HepG2 (cell line): ENCODE data around the gene ZNF79. TPM values are rescaled to one million over a fixed set of nuclear protein-coding genes. Genes with fewer than 3 reads are reported as not detected.

Source experiments
- GLMP ChIP-seq: sonication (generic); formaldehyde crosslinking; IDR thresholded peaks from 2 replicates; pipeline ENCODE4 v1.9.0; 2021; ENCODE audit warnings: missing genetic modification reagents, mild to moderate bottlenecking, borderline replicate concordance
- KAT8 ChIP-seq: IDR thresholded peaks from 2 replicates; pipeline ENCODE4 v1.6.1; 2016; ENCODE audit warnings: missing genetic modification reagents, missing compliant biosample characterization
- MYC ChIP-seq: sonication (generic); formaldehyde crosslinking; IDR thresholded peaks from 2 replicates; pipeline ENCODE4 v1.9.0; 2021; ENCODE audit warnings: missing genetic modification reagents, borderline replicate concordance
- RBFOX2 ChIP-seq: fragments of 200-400 bp; formaldehyde crosslinking; IDR thresholded peaks from 2 replicates; pipeline ENCODE4 v1.6.1; 2017; ENCODE audit warnings: low read depth, mild to moderate bottlenecking, low read length
- REXO4 ChIP-seq: sonication (generic); formaldehyde crosslinking; IDR thresholded peaks from 2 replicates; pipeline ENCODE4 v1.8.0; 2022; ENCODE audit warnings: missing genetic modification reagents, mild to moderate bottlenecking, borderline replicate concordance
- SMAD3 ChIP-seq: sonication (generic); formaldehyde crosslinking; IDR thresholded peaks from 2 replicates; pipeline ENCODE4 v1.4.0; 2020; ENCODE audit warnings: missing genetic modification reagents
- WIZ ChIP-seq: sonication (generic); formaldehyde crosslinking; IDR thresholded peaks from 2 replicates; pipeline ENCODE4 v1.5.1; 2020; ENCODE audit warnings: mild to moderate bottlenecking, missing genetic modification reagents
- ZMYM4 ChIP-seq: sonication (generic); formaldehyde crosslinking; IDR thresholded peaks from 2 replicates; pipeline ENCODE4 v1.8.1; 2023; ENCODE audit warnings: mild to moderate bottlenecking, missing genetic modification reagents
- ZNF205 ChIP-seq: IDR thresholded peaks from 2 replicates; pipeline ENCODE4 v1.6.1; 2018; ENCODE audit warnings: missing biosample characterization, missing genetic modification reagents
- ZNF235 ChIP-seq: sonication (generic); formaldehyde crosslinking; IDR thresholded peaks from 2 replicates; pipeline ENCODE4 v1.8.1; 2023; ENCODE audit warnings: mild to moderate bottlenecking, missing genetic modification reagents, borderline replicate concordance
- ZNF383 ChIP-seq: sonication (generic); formaldehyde crosslinking; IDR thresholded peaks from 2 replicates; pipeline ENCODE4 v1.4.0; 2020; ENCODE audit warnings: missing genetic modification reagents, mild to moderate bottlenecking, borderline replicate concordance
- ZNF512B ChIP-seq: sonication (generic); formaldehyde crosslinking; IDR thresholded peaks from 2 replicates; pipeline ENCODE4 v1.5.1; 2020; ENCODE audit warnings: missing genetic modification reagents, mild to moderate bottlenecking, borderline replicate concordance
- ZNF530 ChIP-seq: sonication (generic); formaldehyde crosslinking; IDR thresholded peaks from 2 replicates; pipeline ENCODE4 v1.5.0; 2020; ENCODE audit warnings: low read depth, mild to moderate bottlenecking, missing genetic modification reagents
- ZNF569 ChIP-seq: sonication (generic); formaldehyde crosslinking; IDR thresholded peaks from 2 replicates; pipeline ENCODE4 v1.5.0; 2020; ENCODE audit warnings: mild to moderate bottlenecking, missing genetic modification reagents, moderate library complexity, borderline replicate concordance
- ZNF574 ChIP-seq: sonication (generic); formaldehyde crosslinking; IDR thresholded peaks from 2 replicates; pipeline ENCODE4 v1.4.0; 2020; ENCODE audit warnings: missing genetic modification reagents
- ZNF614 ChIP-seq: IDR thresholded peaks from 2 replicates; pipeline ENCODE4 v1.6.1; 2018; ENCODE audit warnings: missing biosample characterization, missing genetic modification reagents, inconsistent platforms, borderline replicate concordance
- ZNF761 ChIP-seq: sonication (generic); formaldehyde crosslinking; conservative IDR thresholded peaks from 2 replicates; pipeline ENCODE4 v1.4.0; 2020; ENCODE audit warnings: mild to moderate bottlenecking, missing genetic modification reagents
- ZNF816 ChIP-seq: sonication (generic); formaldehyde crosslinking; IDR thresholded peaks from 2 replicates; pipeline ENCODE4 v1.8.0; 2022; ENCODE audit warnings: missing genetic modification reagents, mild to moderate bottlenecking, borderline replicate concordance
- polyA plus RNA-seq, 8 experiments: library from polyadenylated mRNA; depleted of rRNA in 3 of 8; stranded (reverse) in 7 of 8; unstranded in 1 of 8; fragments of >200 nt; fragmentation: Illumina TruSeq in 4 of 8; extraction: Trizol in 4 of 8; gene quantifications; 2 replicates each; pipeline versions ENCODE4 v1.2.1 to v1.2.3, GENCODE V29; 2011 to 2016; ENCODE audit warnings: low read depth in 4 of 8, missing spikeins in 1 of 8, mixed read lengths in 1 of 8; ENCODE audit not compliant: insufficient read depth in 1 of 8
- total RNA-seq, 5 experiments: library from RNA; depleted of rRNA; stranded (reverse); fragments of >200 nt; fragmentation: Illumina TruSeq; extraction: Trizol; gene quantifications; 2 replicates each; pipeline ENCODE4 v1.2.3, GENCODE V29; 2016; ENCODE audit warnings: low read depth in 1 of 5
- TF ChIP-seq, protein P1 (sequence below): sonication (generic); formaldehyde crosslinking; IDR thresholded peaks from 2 replicates; pipeline ENCODE4 v1.9.0; 2021; ENCODE audit warnings: missing genetic modification reagents, borderline replicate concordance

Gene ZNF79
- total and polyA plus RNA-seq, 2 of the 13 experiments (the other 11 are each of a cell fraction or from before 2014, with no cell fraction given): 3.7 to 8.1 TPM

- TF ChIP-seq, protein P1, sequence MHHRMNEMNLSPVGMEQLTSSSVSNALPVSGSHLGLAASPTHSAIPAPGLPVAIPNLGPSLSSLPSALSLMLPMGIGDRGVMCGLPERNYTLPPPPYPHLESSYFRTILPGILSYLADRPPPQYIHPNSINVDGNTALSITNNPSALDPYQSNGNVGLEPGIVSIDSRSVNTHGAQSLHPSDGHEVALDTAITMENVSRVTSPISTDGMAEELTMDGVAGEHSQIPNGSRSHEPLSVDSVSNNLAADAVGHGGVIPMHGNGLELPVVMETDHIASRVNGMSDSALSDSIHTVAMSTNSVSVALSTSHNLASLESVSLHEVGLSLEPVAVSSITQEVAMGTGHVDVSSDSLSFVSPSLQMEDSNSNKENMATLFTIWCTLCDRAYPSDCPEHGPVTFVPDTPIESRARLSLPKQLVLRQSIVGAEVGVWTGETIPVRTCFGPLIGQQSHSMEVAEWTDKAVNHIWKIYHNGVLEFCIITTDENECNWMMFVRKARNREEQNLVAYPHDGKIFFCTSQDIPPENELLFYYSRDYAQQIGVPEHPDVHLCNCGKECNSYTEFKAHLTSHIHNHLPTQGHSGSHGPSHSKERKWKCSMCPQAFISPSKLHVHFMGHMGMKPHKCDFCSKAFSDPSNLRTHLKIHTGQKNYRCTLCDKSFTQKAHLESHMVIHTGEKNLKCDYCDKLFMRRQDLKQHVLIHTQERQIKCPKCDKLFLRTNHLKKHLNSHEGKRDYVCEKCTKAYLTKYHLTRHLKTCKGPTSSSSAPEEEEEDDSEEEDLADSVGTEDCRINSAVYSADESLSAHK (CRISPR knock-in tag): no peak
- TF ChIP-seq ZNF512B (CRISPR knock-in tag) (no peak), ZNF383 (CRISPR knock-in tag) (peak; percentile 80; the same call in 1 of the 2 replicates), ZNF816 (CRISPR knock-in tag) (no peak), ZNF761 (CRISPR knock-in tag) (peak; percentile 90), ZNF574 (peak; percentile 93), ZMYM4 (CRISPR knock-in tag) (peak; percentile 98), REXO4 (CRISPR knock-in tag) (no peak), RBFOX2 (peak; percentile 99), KAT8 (CRISPR knock-in tag) (peak; percentile 89), GLMP (no peak), ZNF205 (CRISPR knock-in tag) (peak; percentile 70; the same call in 1 of the 2 replicates), ZNF235 (CRISPR knock-in tag) (no peak), SMAD3 (CRISPR knock-in tag) (peak; percentile 84; the same call in 1 of the 2 replicates), WIZ (CRISPR knock-in tag) (no peak), ZNF530 (no peak), MYC (CRISPR knock-in tag) (peak; percentile 95), ZNF614 (CRISPR knock-in tag) (peak; percentile 72; the same call in 1 of the 2 replicates), ZNF569 (CRISPR knock-in tag) (no peak)
Observed at GRCh38 chr9:127450830-127451607, 26.8 kb downstream of the ZNF79 start, which contains the start of the genes LRSAM1 and RPL12 (continued).
